Measurements from ENCODE around the gene GIGYF1. TPM values are rescaled to one million over a fixed set of nuclear protein-coding genes. Genes with fewer than 3 reads are reported as not detected.

Gene GIGYF1
- total and polyA plus RNA-seq, 2 of the 8 experiments (the other 6 are each of a cell fraction or from before 2014, with no cell fraction given) = 24.1 to 99.3 TPM

DNA sequence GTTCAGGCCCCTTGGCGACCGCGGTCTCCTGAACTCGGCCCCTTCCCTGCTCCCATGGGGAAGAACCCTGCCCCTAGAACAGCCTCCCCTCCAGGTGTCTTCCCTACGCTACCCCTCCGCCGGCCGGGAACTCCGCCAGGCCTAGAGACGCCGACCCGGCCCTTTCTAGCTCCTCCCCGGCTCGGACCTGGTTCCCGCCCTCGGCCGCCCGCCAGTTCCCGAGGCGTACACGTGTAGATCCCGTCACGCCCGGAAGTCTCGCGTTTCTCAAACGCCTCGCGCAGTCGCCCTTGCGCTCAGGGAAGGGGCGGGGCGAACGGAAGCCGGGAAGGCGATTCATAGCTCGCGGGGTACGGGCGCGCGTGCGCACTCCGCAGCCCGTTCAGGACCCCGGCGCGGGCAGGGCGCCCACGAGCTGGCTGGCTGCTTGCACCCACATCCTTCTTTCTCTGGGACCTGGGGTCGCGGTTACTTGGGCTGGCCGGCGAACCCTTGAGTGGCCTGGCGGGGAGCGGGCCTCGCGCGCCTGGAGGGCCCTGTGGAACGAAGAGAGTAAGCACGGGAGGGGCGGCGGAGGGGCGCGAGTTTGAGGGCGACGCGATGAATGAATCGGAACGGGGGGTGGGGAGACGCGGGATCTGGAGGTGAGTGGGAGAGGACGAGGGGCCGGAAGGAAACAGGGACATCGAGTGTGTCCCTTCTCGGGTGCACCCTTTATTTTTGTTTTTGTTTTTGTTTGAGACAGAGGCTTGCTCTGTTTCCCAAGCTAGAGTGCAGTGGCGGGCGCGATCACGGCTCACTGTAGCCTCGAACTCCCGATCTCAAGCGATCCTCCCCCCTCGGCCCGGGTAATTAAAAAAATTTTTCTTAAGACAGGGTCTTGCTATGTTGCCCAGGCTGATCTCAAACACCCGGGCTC lies 12.0 kb upstream of the GIGYF1 start, which contains the start of gene POP7:
Gene POP7 (plus strand): TSS at position 369 of the 919 bp plus-strand sequence. CDS start 710 bp downstream, outside the sequence.
- Histone ChIP-seq H2AFZ (ENCODE audit: low read length) (no peak within 1 kb of the TSS), H2BK120ac (replicated peaks; ENCODE audit: low read depth, low read length) (no peak within 1 kb of the TSS), H3K23ac (ENCODE audit: insufficient read length) (no peak within 1 kb of the TSS), H3K27ac (ENCODE audit: low read depth, low read length) (peak within 1 kb of the TSS; percentile 86), H4K20me1 (replicated peaks in 1 of 2; ENCODE audit: control insufficient read depth in 1 of 2, insufficient read depth in 2 of 2, low read length in 2 of 2) (peaks cover 2% of the 10 kb centered on the region in 2 experiments), H3K36me3 (ENCODE audit: control insufficient read depth in 2 of 4, insufficient read depth in 4 of 4, low read length in 3 of 4) (peaks cover 0 to 6% (median 4%) of the 10 kb centered on the region in 4 experiments; a peak in 5 of 8 replicates), H2BK15ac (ENCODE audit: low read length) (no peak within 1 kb of the TSS), H3K79me2 (ENCODE audit: control insufficient read depth in 1 of 2, insufficient read depth in 2 of 2, low read length in 2 of 2) (peaks cover 0 to 16% of the 10 kb centered on the region in 2 experiments; a peak in 3 of 4 replicates), H3K18ac (ENCODE audit: extremely low read depth, low read length) (peak within 1 kb of the TSS; percentile 85), H2BK12ac (ENCODE audit: low read depth, low read length) (0 out of 2 replicates have a peak within 1 kb of the TSS, but pooled peaks have one; percentile 23), H2BK20ac (ENCODE audit: low read length) (no peak within 1 kb of the TSS), H3K27me3 (replicated peaks in 1 of 4; ENCODE audit: control insufficient read depth in 3 of 4, extremely low read depth in 1 of 4, insufficient read depth in 3 of 4, low read length in 3 of 4) (no peaks in the 10 kb centered on the region), H3K4me1 (replicated peaks in 1 of 4; ENCODE audit: control insufficient read depth in 3 of 4, insufficient read depth in 4 of 4, low read length in 3 of 4) (peaks cover 0 to 11% (median 2%) of the 10 kb centered on the region in 4 experiments; a peak in 3 of 7 replicates), H4K8ac (ENCODE audit: extremely low read depth, insufficient read depth, low read length) (peak within 1 kb of the TSS; percentile 95), H4K91ac (replicated peaks; ENCODE audit: insufficient read length, low read length) (peak within 1 kb of the TSS; percentile 67), H3K14ac (ENCODE audit: insufficient read length) (no peak within 1 kb of the TSS), H3K4me3 (ENCODE audit: extremely low read depth in 1 of 4, insufficient read depth in 2 of 4, low read depth in 3 of 4, low read length in 4 of 4) (peak within 1 kb of the TSS; percentile 83 to 94 (median 90)), H2AK5ac (ENCODE audit: low read depth, low read length) (no peak within 1 kb of the TSS), H3K4ac (replicated peaks; ENCODE audit: insufficient read length, low read depth, low read length) (peak within 1 kb of the TSS; percentile 71), H4K5ac (ENCODE audit: insufficient read length, low read depth, low read length) (peak within 1 kb of the TSS; percentile 78), H3K4me2 (ENCODE audit: insufficient read depth in 1 of 2, low read depth in 2 of 2, low read length in 2 of 2) (peak within 1 kb of the TSS; percentile 41 to 99), H2BK5ac (ENCODE audit: low read depth, low read length) (peak within 1 kb of the TSS; percentile 91), H3K9me3 (ENCODE audit: insufficient read depth in 2 of 2, low read depth in 1 of 2, low read length in 1 of 2) (no peaks in the 10 kb centered on the region), H3K9ac (replicated peaks in 1 of 4; ENCODE audit: extremely low read depth in 1 of 4, low read depth in 3 of 4, low read length in 3 of 4) (peak within 1 kb of the TSS; percentile 89 to 95 (median 90)), H3K23me2 (ENCODE audit: low read depth, low read length) (peaks cover 7% of the 10 kb centered on the region; the same call in 1 of the 2 replicates), H3K56ac (replicated peaks; ENCODE audit: insufficient read length, low read depth, low read length) (peak within 1 kb of the TSS; percentile 17), H3K79me1 (ENCODE audit: low read depth, low read length) (peaks cover 3% of the 10 kb centered on the region)
- ChIA-PET CTCF (ENCODE audit: partially characterized antibody) (interaction anchor here (0.6 to 16.9 kb wide), 49 partner anchors 16 to 543 kb away, joined by 3 to 254 read pairs (median 4); partner anchors contain the start of genes EPO, FBXO24, GIGYF1 and SLC12A9), POLR2A (ENCODE audit: partially characterized antibody) (interaction anchor here (0.6 to 4.0 kb wide), 36 partner anchors 9 to 277 kb away, joined by 3 to 58 read pairs (median 4); partner anchors contain the start of genes EPHB4, EPO, FBXO24 and GIGYF1)
- no peak for FAIRE-seq
- DNase-seq (ENCODE audit: low read depth in 1 of 2, low spot score in 2 of 2) = peak; percentile 94 to 99
- WGBS, 2 experiments (ENCODE audit: extremely low coverage in 1 of 2, insufficient coverage in 1 of 2, insufficient read length in 1 of 2, insufficient replicate concordance in 2 of 2, low coverage in 1 of 2, low lambda C conversion rate in 2 of 2, missing lambda C conversion rate in 1 of 2) = 1% methylated on average over 73 of the region's 86 CpGs; no CpG with 5 or more reads in 1 of the 2 experiments
- TF ChIP-seq RNF2 (IDR thresholded peaks at IDR 0.05; ENCODE audit: borderline replicate concordance, low read depth, low read length, missing control alignments, poor library complexity, severe bottlenecking) = no peak
- no peak for TF ChIP-seq TCF12 (IDR thresholded peaks at IDR 0.05; ENCODE audit: low read depth, low read length)
- peak; percentile 79 to 81 for TF ChIP-seq POLR2A (IDR thresholded peaks at IDR 0.05; ENCODE audit: control extremely low read depth in 1 of 2, low read depth in 2 of 2, low read length in 2 of 2)
- no peak for TF ChIP-seq HDAC6 (IDR thresholded peaks at IDR 0.05; ENCODE audit: low read depth, low read length)
- peak in 1 of 2 experiments; percentile 54; a peak in 1 of 3 replicates for TF ChIP-seq EP300 (IDR thresholded peaks at IDR 0.05; ENCODE audit: borderline replicate concordance in 1 of 2, low read depth in 2 of 2, low read length in 2 of 2)
- TF ChIP-seq SP4 (IDR thresholded peaks at IDR 0.05; ENCODE audit: low read length) = no peak; the same call in 1 of the 2 replicates
- TF ChIP-seq BACH1 (IDR thresholded peaks at IDR 0.05; ENCODE audit: low read length) = peak; percentile 63; the same call in 1 of the 2 replicates
- peak; percentile 98 for TF ChIP-seq CHD2 (IDR thresholded peaks at IDR 0.05; ENCODE audit: low read length)
- TF ChIP-seq SP1 (IDR thresholded peaks at IDR 0.05; ENCODE audit: low read depth, low read length) = 0 out of 2 replicates have a peak, but pooled peaks have one; percentile 19
- TF ChIP-seq EZH2 (IDR thresholded peaks at IDR 0.05; ENCODE audit: low read depth, low read length, severe bottlenecking) = no peak
- TF ChIP-seq CHD1 (IDR thresholded peaks at IDR 0.05; ENCODE audit: low read depth, low read length) = no peak

Data from H1 (cell line).